Measurements from ENCODE around the gene TBCEL. TPM values are rescaled to one million over a fixed set of nuclear protein-coding genes. Genes with fewer than 3 reads are reported as not detected.

The TBCEL gene
- total and polyA plus RNA-seq, 2 donors (not counting 3 experiments of a cell fraction or from before 2014, with no cell fraction given), result 5.6 to 19.5 TPM

- no peak overlapping the region for H3K9ac ChIP-seq (replicated peaks; ENCODE audit: extremely low read depth, insufficient read depth, low read length)
- H3K36me3 ChIP-seq (ENCODE audit: control insufficient read depth in 2 of 2, extremely low read depth in 1 of 2, insufficient read depth in 2 of 2, low read length in 2 of 2), result no peaks in the 10 kb centered on the region
- POLR2A ChIA-PET, result no interaction called here
- no peak overlapping the region for H3K27ac ChIP-seq (ENCODE audit: insufficient read depth, low read depth, low read length)
- H2AFZ ChIP-seq (ENCODE audit: low read depth, low read length), result no peak overlapping the region
- no peak overlapping the region for H3K4me2 ChIP-seq (ENCODE audit: insufficient read depth, low read length)
- intact Hi-C loops (cut with micrococcal nuclease) (loop anchor here (5.0 kb wide), 1 partner anchor 80 kb away; no protein-coding TSS in a partner anchor), dilution Hi-C loops (cut with MboI; ENCODE audit: extremely low pct_ligation_motif_present, low sequenced_read_pairs) (no loop called here)
- no peaks in the 10 kb centered on the region for H3K4me1 ChIP-seq (ENCODE audit: control insufficient read depth, extremely low read depth, insufficient read depth, low read length)
- H3K4me3 ChIP-seq (replicated peaks in 1 of 3; ENCODE audit: insufficient read depth in 1 of 3, low read depth in 1 of 3, low read length in 3 of 3), result no peak overlapping the region
- H3K79me2 ChIP-seq (ENCODE audit: control insufficient read depth, insufficient read depth, low read length), result no peaks in the 10 kb centered on the region
- peaks cover 3% of the 10 kb centered on the region for H3K9me1 ChIP-seq (replicated peaks; ENCODE audit: control insufficient read depth, extremely low read depth, insufficient read depth, low read length)
- H3K9me3 ChIP-seq (replicated peaks; ENCODE audit: control insufficient read depth, insufficient read depth, low read length), result no peaks in the 10 kb centered on the region
- peaks cover 5% of the 10 kb centered on the region for H4K20me1 ChIP-seq (replicated peaks; ENCODE audit: control insufficient read depth, extremely low read depth, insufficient read depth, low read length)
- DNase-seq (ENCODE audit: low read depth, low spot score), result no peak
- TF ChIP-seq EZH2 (IDR thresholded peaks at IDR 0.05; ENCODE audit: borderline replicate concordance, low read depth, low read length, severe bottlenecking), result no peak
- TF ChIP-seq POLR2AphosphoS5 (IDR thresholded peaks at IDR 0.05; ENCODE audit: insufficient read depth, low read depth, low read length), result no peak
- TF ChIP-seq MAX (IDR thresholded peaks at IDR 0.05; ENCODE audit: insufficient read depth, insufficient read length), result no peak
- no peak for TF ChIP-seq FOS (IDR thresholded peaks at IDR 0.05; ENCODE audit: borderline replicate concordance, insufficient read depth, low read length)
- TF ChIP-seq POLR2A (IDR thresholded peaks at IDR 0.05; ENCODE audit: low read depth, low read length), result no peak
- TF ChIP-seq CTCF (IDR thresholded peaks at IDR 0.05; ENCODE audit: extremely low read depth in 1 of 2, insufficient read depth in 1 of 2, low read depth in 1 of 2, low read length in 2 of 2), result no peak
- TF ChIP-seq MYC (IDR thresholded peaks at IDR 0.05; ENCODE audit: low read depth, low read length), result no peak
- no peak for TF ChIP-seq JUN (IDR thresholded peaks at IDR 0.05; ENCODE audit: borderline replicate concordance, insufficient read depth, insufficient read length, low read depth)
- TF ChIP-seq GATA2 (IDR thresholded peaks at IDR 0.05; ENCODE audit: insufficient read depth, insufficient read length, low read depth, low read length), result no peak
- H3K27me3 ChIP-seq (ENCODE audit: control insufficient read depth in 2 of 2, insufficient read depth in 2 of 2, low read length in 2 of 2), result no peaks in the 10 kb centered on the region
- CTCF ChIA-PET, result interaction anchor here (1.1 to 1.5 kb wide), 2 partner anchors 161 to 162 kb away, joined by 3 to 10 read pairs; no protein-coding TSS in a partner anchor
- FAIRE-seq, result no peak
- BruUV-seq (replicated peaks), result no TSS peak
Measured at GRCh38 chr11:121032546-121032945, 8.6 kb downstream of the TBCEL start.

Measured in endothelial cell of umbilical vein (primary cell).